Tibial nerve (tissue), 4 donors: ENCODE data around the gene N4BP2L1.

ENCODE experiments used
- EP300 ChIP-seq, 2 donors: sonication (generic); formaldehyde crosslinking; IDR thresholded peaks; one replicate each; pipeline ENCODE4 v1.6.1; 2017; ENCODE audit warnings: antibody characterized with exemption in 2 of 2, mild to moderate bottlenecking in 1 of 2
- POLR2A ChIP-seq, 2 donors: fragments of 450-650 bp; IDR thresholded peaks; one replicate each; pipeline ENCODE4 v1.6.1; 2017; ENCODE audit warnings: antibody characterized with exemption in 2 of 2, mild to moderate bottlenecking in 2 of 2, moderate library complexity in 2 of 2
- TF ChIP-seq, protein P1 (sequence below), 5 experiments: fragments of 200-600 bp in 3 of 5; fragments of 450-650 bp in 2 of 5; sonication (generic) in 3 of 5; IDR thresholded peaks; one replicate each; pipeline ENCODE4 v1.5.1; 2016 to 2019; ENCODE audit warnings: antibody characterized with exemption in 5 of 5, mild to moderate bottlenecking in 3 of 5, moderate library complexity in 2 of 5

DNA sequence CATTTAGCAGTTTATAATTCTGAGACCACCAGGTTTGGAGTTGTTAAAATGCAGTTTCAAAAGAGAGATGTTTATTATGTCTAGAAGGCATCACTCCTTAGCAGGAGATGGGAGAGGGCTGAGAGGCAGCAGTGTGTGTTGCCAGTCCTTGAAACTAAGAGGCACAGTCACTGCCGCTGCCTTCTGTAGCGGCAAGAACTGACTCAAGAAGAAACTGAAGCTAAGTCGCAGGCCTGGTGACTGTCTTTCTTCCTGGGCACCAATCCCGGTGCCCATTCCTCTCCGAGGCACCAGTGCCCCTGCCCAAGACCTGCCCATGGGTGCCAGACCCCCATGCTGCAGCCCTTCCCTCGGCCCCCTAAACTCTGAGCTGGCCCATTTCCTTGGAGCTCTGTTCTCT is 20.1 kb downstream of the N4BP2L1 start:
- TF ChIP-seq POLR2A (IDR thresholded peaks at IDR 0.05) (no peak), EP300 (IDR thresholded peaks at IDR 0.05) (no peak)
- TF ChIP-seq, protein P1, sequence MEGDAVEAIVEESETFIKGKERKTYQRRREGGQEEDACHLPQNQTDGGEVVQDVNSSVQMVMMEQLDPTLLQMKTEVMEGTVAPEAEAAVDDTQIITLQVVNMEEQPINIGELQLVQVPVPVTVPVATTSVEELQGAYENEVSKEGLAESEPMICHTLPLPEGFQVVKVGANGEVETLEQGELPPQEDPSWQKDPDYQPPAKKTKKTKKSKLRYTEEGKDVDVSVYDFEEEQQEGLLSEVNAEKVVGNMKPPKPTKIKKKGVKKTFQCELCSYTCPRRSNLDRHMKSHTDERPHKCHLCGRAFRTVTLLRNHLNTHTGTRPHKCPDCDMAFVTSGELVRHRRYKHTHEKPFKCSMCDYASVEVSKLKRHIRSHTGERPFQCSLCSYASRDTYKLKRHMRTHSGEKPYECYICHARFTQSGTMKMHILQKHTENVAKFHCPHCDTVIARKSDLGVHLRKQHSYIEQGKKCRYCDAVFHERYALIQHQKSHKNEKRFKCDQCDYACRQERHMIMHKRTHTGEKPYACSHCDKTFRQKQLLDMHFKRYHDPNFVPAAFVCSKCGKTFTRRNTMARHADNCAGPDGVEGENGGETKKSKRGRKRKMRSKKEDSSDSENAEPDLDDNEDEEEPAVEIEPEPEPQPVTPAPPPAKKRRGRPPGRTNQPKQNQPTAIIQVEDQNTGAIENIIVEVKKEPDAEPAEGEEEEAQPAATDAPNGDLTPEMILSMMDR (IDR thresholded peaks at IDR 0.05), result no peak
